OCI-LY1 (cell line): ENCODE measurements around the gene LMOD1.
"Not testable (repeated sequence)": the region's sequence is repeated elsewhere in the genome, so short reads cannot be mapped to it uniquely, and the experiment has no call there.

ENCODE experiments used
- H2AFZ ChIP-seq: fragments of 200-600 bp; sonication (generic), shearing (Covaris generic); 2 replicates; pipeline ENCODE4 v1.6.0; 2014; ENCODE audit warnings: antibody characterized with exemption, mild to moderate bottlenecking, low read length
- H3F3A ChIP-seq: fragments of 200-600 bp; sonication (generic), shearing (Covaris generic); 2 replicates; pipeline ENCODE4 v1.6.0; 2014; ENCODE audit warnings: mild to moderate bottlenecking, antibody characterized with exemption, low read length, moderate library complexity; ENCODE audit not compliant: insufficient read depth
- H3K27ac ChIP-seq: fragments of 200-600 bp; sonication (generic); 2 replicates; pipeline ENCODE4 v1.5.1; 2014; ENCODE audit warnings: low read length, mixed run types, mild to moderate bottlenecking, low read depth; ENCODE audit not compliant: poor library complexity, severe bottlenecking
- H3K27me3 ChIP-seq: fragments of 200-600 bp; sonication (generic); 2 replicates; pipeline ENCODE4 v1.6.0; 2014; ENCODE audit warnings: antibody characterized with exemption, mild to moderate bottlenecking, low read length, moderate library complexity; ENCODE audit not compliant: insufficient read depth
- H3K36me3 ChIP-seq: fragments of 200-600 bp; sonication (generic); 2 replicates; pipeline ENCODE4 v1.6.1; 2014; ENCODE audit warnings: mild to moderate bottlenecking, antibody characterized with exemption, low read length, moderate library complexity, mixed read lengths; ENCODE audit not compliant: insufficient read depth
- H3K4me1 ChIP-seq: fragments of 200-600 bp; sonication (generic); 2 replicates; pipeline ENCODE4 v1.5.1; 2014; ENCODE audit warnings: mild to moderate bottlenecking, low read length, moderate library complexity; ENCODE audit not compliant: insufficient read depth, severe bottlenecking
- H3K4me2 ChIP-seq: fragments of 200-600 bp; sonication (generic), shearing (Covaris generic); 2 replicates; pipeline ENCODE4 v1.6.1; 2014; ENCODE audit warnings: low read length
- H3K4me3 ChIP-seq: fragments of 200-600 bp; sonication (generic); 2 replicates; pipeline ENCODE4 v1.5.1; 2014; ENCODE audit warnings: low read length, low read depth, mild to moderate bottlenecking, mixed read lengths; ENCODE audit not compliant: poor library complexity, severe bottlenecking
- H3K79me2 ChIP-seq: fragments of 200-600 bp; shearing (Covaris generic); 2 replicates; pipeline ENCODE4 v1.6.1; 2016; ENCODE audit warnings: mixed run types, low read length, mixed read lengths; ENCODE audit not compliant: insufficient read depth
- H3K9ac ChIP-seq: fragments of 200-600 bp; sonication (generic), shearing (Covaris generic); 2 replicates; pipeline ENCODE4 v1.6.1; 2014; ENCODE audit warnings: mild to moderate bottlenecking, low read length, mixed read lengths
- H3K9me2 ChIP-seq: fragments of 200-600 bp; sonication (generic), shearing (Covaris generic); 2 replicates; pipeline ENCODE4 v1.6.1; 2014; ENCODE audit warnings: low read depth, mild to moderate bottlenecking, low read length, mixed read lengths
- H3K9me3 ChIP-seq: fragments of 200-600 bp; shearing (Covaris generic); 2 replicates; pipeline ENCODE4 v1.6.1; 2014; ENCODE audit warnings: low read length, mixed read lengths
- H4K20me1 ChIP-seq: fragments of 200-600 bp; sonication (generic), shearing (Covaris generic); 2 replicates; pipeline ENCODE4 v1.6.0; 2016; ENCODE audit warnings: mild to moderate bottlenecking, low read length; ENCODE audit not compliant: insufficient read depth
- EZH2 ChIP-seq: fragments of 200-600 bp; sonication (generic), shearing (Covaris generic); IDR thresholded peaks from 2 replicates; pipeline ENCODE4 v1.8.0; 2017; ENCODE audit warnings: borderline replicate concordance, mixed run types, mild to moderate bottlenecking, antibody characterized with exemption, low read length, moderate library complexity, mixed read lengths
- TF ChIP-seq, protein P1 (sequence below): fragments of 200-600 bp; sonication (generic), shearing (Covaris generic); IDR thresholded peaks from 2 replicates; pipeline ENCODE4 v1.5.1; 2017; ENCODE audit warnings: mild to moderate bottlenecking, antibody characterized with exemption, low read length, moderate library complexity, mixed read lengths

The LMOD1 gene

DNA sequence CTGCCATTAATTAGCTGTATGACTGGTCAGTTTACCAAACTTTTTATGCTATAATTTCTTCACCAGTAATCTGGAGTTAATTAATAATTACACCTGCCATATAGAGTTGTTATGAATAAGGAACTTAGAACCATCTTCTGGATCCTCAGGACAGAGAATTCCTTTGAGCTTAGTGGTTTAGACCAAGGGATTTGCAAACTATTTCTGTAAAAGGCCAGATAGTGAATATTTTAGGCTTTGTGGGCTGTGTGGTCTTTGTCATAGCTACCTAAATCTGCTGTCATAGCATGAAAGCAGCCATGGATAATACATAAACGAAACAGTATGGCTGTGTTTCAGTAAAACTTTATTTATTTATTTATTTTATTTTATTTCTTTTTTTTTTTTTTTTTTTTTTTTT, 17.9 kb upstream of the LMOD1 start:
- H3K79me2 ChIP-seq, result no peaks in the 10 kb centered on the region
- H3F3A ChIP-seq, result no peaks in the 10 kb centered on the region
- no peak overlapping the region for H3K27ac ChIP-seq
- H2AFZ ChIP-seq, result no peak overlapping the region
- H3K4me3 ChIP-seq, result no peak overlapping the region
- H3K9ac ChIP-seq, result no peak overlapping the region
- H4K20me1 ChIP-seq, result no peaks in the 10 kb centered on the region
- TF ChIP-seq, protein P1, sequence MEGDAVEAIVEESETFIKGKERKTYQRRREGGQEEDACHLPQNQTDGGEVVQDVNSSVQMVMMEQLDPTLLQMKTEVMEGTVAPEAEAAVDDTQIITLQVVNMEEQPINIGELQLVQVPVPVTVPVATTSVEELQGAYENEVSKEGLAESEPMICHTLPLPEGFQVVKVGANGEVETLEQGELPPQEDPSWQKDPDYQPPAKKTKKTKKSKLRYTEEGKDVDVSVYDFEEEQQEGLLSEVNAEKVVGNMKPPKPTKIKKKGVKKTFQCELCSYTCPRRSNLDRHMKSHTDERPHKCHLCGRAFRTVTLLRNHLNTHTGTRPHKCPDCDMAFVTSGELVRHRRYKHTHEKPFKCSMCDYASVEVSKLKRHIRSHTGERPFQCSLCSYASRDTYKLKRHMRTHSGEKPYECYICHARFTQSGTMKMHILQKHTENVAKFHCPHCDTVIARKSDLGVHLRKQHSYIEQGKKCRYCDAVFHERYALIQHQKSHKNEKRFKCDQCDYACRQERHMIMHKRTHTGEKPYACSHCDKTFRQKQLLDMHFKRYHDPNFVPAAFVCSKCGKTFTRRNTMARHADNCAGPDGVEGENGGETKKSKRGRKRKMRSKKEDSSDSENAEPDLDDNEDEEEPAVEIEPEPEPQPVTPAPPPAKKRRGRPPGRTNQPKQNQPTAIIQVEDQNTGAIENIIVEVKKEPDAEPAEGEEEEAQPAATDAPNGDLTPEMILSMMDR, result no peak
- no peaks in the 10 kb centered on the region for H3K9me3 ChIP-seq
- H3K36me3 ChIP-seq, result peaks cover 80% of the 10 kb centered on the region
- no peak overlapping the region for H3K4me2 ChIP-seq
- no peaks in the 10 kb centered on the region for H3K27me3 ChIP-seq
- no peaks in the 10 kb centered on the region for H3K4me1 ChIP-seq
- H3K9me2 ChIP-seq, result no peaks in the 10 kb centered on the region

DNA sequence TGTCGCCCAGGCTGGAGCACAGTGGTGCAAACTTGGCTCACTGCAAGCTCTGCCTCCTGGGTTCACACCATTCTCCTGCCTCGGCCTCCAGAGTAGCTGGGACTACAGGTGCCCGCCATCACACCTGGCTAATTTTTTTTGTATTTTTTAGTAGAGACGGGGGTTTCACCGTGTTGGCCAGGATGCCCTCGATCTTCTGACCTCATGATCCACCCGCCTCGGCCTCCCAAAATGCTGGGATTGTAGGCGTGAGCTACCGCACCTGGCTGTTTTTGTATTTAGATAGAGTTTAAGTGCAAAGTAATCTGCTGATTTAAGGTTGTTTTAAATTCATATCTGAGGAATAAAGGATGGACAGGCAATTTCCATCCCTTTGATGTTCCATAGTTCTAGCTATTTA, 16.0 kb upstream of the LMOD1 start:
- not testable (repeated sequence) for H3K4me3 ChIP-seq, H3K27ac ChIP-seq, H3K27me3 ChIP-seq, H2AFZ ChIP-seq, H3K4me1 ChIP-seq, H3K79me2 ChIP-seq, H4K20me1 ChIP-seq, H3K9me2 ChIP-seq, H3K4me2 ChIP-seq, H3F3A ChIP-seq, H3K9ac ChIP-seq, H3K9me3 ChIP-seq
- peaks cover 80% of the 10 kb centered on the region for H3K36me3 ChIP-seq

DNA sequence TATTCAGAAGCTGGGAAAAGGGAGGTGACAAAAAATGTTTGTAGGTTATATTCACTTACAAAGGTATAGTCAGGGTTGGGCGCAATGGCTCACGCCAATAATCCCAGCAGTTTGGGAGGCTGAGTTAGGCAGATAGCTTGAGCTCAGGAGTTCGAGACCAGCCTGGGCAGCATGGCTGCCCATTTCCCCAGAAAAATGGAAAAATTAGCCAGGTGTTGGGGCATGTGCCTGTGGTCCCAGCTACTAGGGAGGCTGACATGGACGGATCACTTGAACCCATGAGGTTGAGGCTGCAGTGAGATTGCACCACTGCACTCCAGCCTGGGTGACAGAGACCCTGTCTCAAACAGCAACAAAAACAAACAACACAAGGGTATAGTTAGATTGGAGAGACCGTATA, 12.0 kb upstream of the LMOD1 start:
- no peaks in the 10 kb centered on the region for H3K27me3 ChIP-seq
- H3K4me1 ChIP-seq, result peaks cover 19% of the 10 kb centered on the region
- H3K9ac ChIP-seq, result no peak overlapping the region
- H3K79me2 ChIP-seq, result peaks cover 19% of the 10 kb centered on the region
- H3K27ac ChIP-seq, result no peak overlapping the region
- no peaks in the 10 kb centered on the region for H4K20me1 ChIP-seq
- H3K4me2 ChIP-seq, result no peak overlapping the region
- no peak overlapping the region for H2AFZ ChIP-seq
- peaks cover 54% of the 10 kb centered on the region for H3K36me3 ChIP-seq
- H3F3A ChIP-seq, result no peaks in the 10 kb centered on the region
- no peaks in the 10 kb centered on the region for H3K9me2 ChIP-seq
- no peaks in the 10 kb centered on the region for H3K9me3 ChIP-seq
- TF ChIP-seq EZH2, result no peak
- TF ChIP-seq, protein P1, result no peak
- no peak overlapping the region for H3K4me3 ChIP-seq

DNA sequence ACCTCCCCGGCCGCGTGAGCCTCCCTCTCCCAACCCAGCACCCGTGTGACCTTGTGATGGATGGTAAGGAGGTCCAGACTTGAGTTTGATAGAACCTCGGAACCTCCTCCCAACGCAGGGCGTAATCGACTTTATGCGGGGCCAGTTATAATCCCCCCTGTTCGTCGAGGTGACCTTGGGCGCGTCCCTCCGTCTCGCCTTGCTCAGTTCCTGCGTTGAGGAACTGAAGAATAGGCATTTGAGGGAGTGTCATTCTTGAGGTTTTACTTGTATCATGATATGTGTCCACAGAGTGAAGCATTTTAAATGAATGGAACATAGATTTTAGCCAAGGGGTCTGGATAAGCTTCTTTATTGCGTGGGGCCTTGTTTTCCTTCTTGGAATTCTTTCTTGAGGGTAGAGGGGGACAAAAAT, 9.4 kb upstream of the LMOD1 start:
- peak overlapping the region; percentile 25 for H3K27ac ChIP-seq
- H3K9me3 ChIP-seq, result no peaks in the 10 kb centered on the region
- H3K36me3 ChIP-seq, result peaks cover 30% of the 10 kb centered on the region
- peak overlapping the region; percentile 89 for H3K4me3 ChIP-seq
- TF ChIP-seq, protein P1, result no peak
- no peak for TF ChIP-seq EZH2
- H3K4me1 ChIP-seq, result peaks cover 19% of the 10 kb centered on the region
- H3K27me3 ChIP-seq, result no peaks in the 10 kb centered on the region
- H3K79me2 ChIP-seq, result peaks cover 19% of the 10 kb centered on the region
- peak overlapping the region; percentile 84 for H3K4me2 ChIP-seq
- H2AFZ ChIP-seq, result no peak overlapping the region
- H4K20me1 ChIP-seq, result no peaks in the 10 kb centered on the region
- H3K9me2 ChIP-seq, result no peaks in the 10 kb centered on the region
- H3K9ac ChIP-seq, result peak overlapping the region; percentile 86
- no peaks in the 10 kb centered on the region for H3F3A ChIP-seq
